GM21786 (cell line): Measurements from ENCODE around the gene IZUMO4.

Experiments
- ATAC-seq: cut with Tn5 transposase; IDR thresholded peaks from one replicate; pipeline ENCODE4 v1.9.1; 2021; ENCODE audit not compliant: unreplicated experiment

The IZUMO4 gene

GRCh38 chr19:2096480-2097202, at the start of gene IZUMO4:
IZUMO4 (plus strand) TSS chr19:2096915; CDS start chr19:2096946, 31 bp downstream.
- peak; percentile 68 for ATAC-seq

GRCh38 chr19:2047076-2047448, 49.7 kb upstream of the IZUMO4 start:
- no peak for ATAC-seq

- no peak for ATAC-seq
Measured at GRCh38 chr19:2047449-2048103, 49.1 kb upstream of the IZUMO4 start.

GRCh38 chr19:2048104-2048958, 48.4 kb upstream of the IZUMO4 start:
- ATAC-seq: no peak

GRCh38 chr19:2048959-2049740, 47.6 kb upstream of the IZUMO4 start:
- ATAC-seq: no peak

GRCh38 chr19:2049741-2050348, 46.9 kb upstream of the IZUMO4 start:
- ATAC-seq: no peak

- ATAC-seq: no peak
Measured at GRCh38 chr19:2050349-2050990, 46.2 kb upstream of the IZUMO4 start.

GRCh38 chr19:2050991-2051772, 45.5 kb upstream of the IZUMO4 start, which contains the start of gene MKNK2:
MKNK2 (minus strand) TSS chr19:2051244; CDS start chr19:2050851, 393 bp downstream.
- ATAC-seq: no peak

GRCh38 chr19:2051773-2052704, 44.7 kb upstream of the IZUMO4 start:
- ATAC-seq: no peak

GRCh38 chr19:2053601-2054389, 42.9 kb upstream of the IZUMO4 start:
- ATAC-seq: no peak

- no peak for ATAC-seq
Measured at GRCh38 chr19:2054763-2055162, 42.0 kb upstream of the IZUMO4 start.

GRCh38 chr19:2055931-2056836, 40.5 kb upstream of the IZUMO4 start:
- ATAC-seq: no peak

- no peak for ATAC-seq
Measured at GRCh38 chr19:2056837-2057192, 39.9 kb upstream of the IZUMO4 start.

- no peak for ATAC-seq
Measured at GRCh38 chr19:2057484-2058469, 38.9 kb upstream of the IZUMO4 start.
